ENCODE results near the gene PTPRZ1. TPM values are rescaled to one million over a fixed set of nuclear protein-coding genes. Genes with fewer than 3 reads are reported as not detected.

Gene PTPRZ1
- total RNA-seq, 2 donors from 2014 or later: 5.1 to 11.7 TPM

- no peak for TF ChIP-seq CTCF (IDR thresholded peaks at IDR 0.05)
- H3K4me3 ChIP-seq: no peak overlapping the region
- no peaks in the 10 kb centered on the region for H3K27me3 ChIP-seq (replicated peaks; ENCODE audit: insufficient read depth)
- H3K9me3 ChIP-seq: no peaks in the 10 kb centered on the region
- DNase-seq (ENCODE audit: low spot score) (no peak), ATAC-seq (ENCODE audit: insufficient number of reproducible peaks, low FRiP score, low read depth) (no peak)
- no peaks in the 10 kb centered on the region for H3K36me3 ChIP-seq
- H3K4me1 ChIP-seq (ENCODE audit: control insufficient read depth in 1 of 2, low read depth in 2 of 2): no peaks in the 10 kb centered on the region
- no peak overlapping the region for H3K27ac ChIP-seq
These were observed 165.2 kb downstream of the PTPRZ1 start for GRCh38 chr7:122038134-122038533.

GRCh38 chr7:122038904-122039303, 165.9 kb downstream of the PTPRZ1 start:
- no peaks in the 10 kb centered on the region for H3K4me1 ChIP-seq (ENCODE audit: control insufficient read depth in 1 of 2, low read depth in 2 of 2)
- DNase-seq (ENCODE audit: low spot score) (no peak), ATAC-seq (ENCODE audit: insufficient number of reproducible peaks, low FRiP score, low read depth) (no peak)
- no peak overlapping the region for H3K27ac ChIP-seq
- TF ChIP-seq CTCF (IDR thresholded peaks at IDR 0.05): no peak
- no peaks in the 10 kb centered on the region for H3K36me3 ChIP-seq
- H3K9me3 ChIP-seq: no peaks in the 10 kb centered on the region
- H3K27me3 ChIP-seq (replicated peaks; ENCODE audit: insufficient read depth): no peaks in the 10 kb centered on the region
- no peak overlapping the region for H3K4me3 ChIP-seq

GRCh38 chr7:122040147-122040546, 167.2 kb downstream of the PTPRZ1 start:
- Histone ChIP-seq H3K9me3 (no peaks in the 10 kb centered on the region), H3K36me3 (no peaks in the 10 kb centered on the region), H3K4me3 (no peak overlapping the region), H3K27ac (no peak overlapping the region), H3K27me3 (replicated peaks; ENCODE audit: insufficient read depth) (no peaks in the 10 kb centered on the region), H3K4me1 (ENCODE audit: control insufficient read depth in 1 of 2, low read depth in 2 of 2) (no peaks in the 10 kb centered on the region)
- ATAC-seq (ENCODE audit: insufficient number of reproducible peaks, low FRiP score, low read depth) (no peak), DNase-seq (ENCODE audit: low spot score) (no peak)
- TF ChIP-seq CTCF (IDR thresholded peaks at IDR 0.05): no peak

- DNase-seq (ENCODE audit: low spot score) (no peak), ATAC-seq (ENCODE audit: insufficient number of reproducible peaks, low FRiP score, low read depth) (no peak)
- no peak overlapping the region for H3K4me3 ChIP-seq
- H3K9me3 ChIP-seq: no peaks in the 10 kb centered on the region
- H3K4me1 ChIP-seq (ENCODE audit: control insufficient read depth in 1 of 2, low read depth in 2 of 2): no peaks in the 10 kb centered on the region
- no peak overlapping the region for H3K27ac ChIP-seq
- H3K36me3 ChIP-seq: no peaks in the 10 kb centered on the region
- no peak for TF ChIP-seq CTCF (IDR thresholded peaks at IDR 0.05)
- H3K27me3 ChIP-seq (replicated peaks; ENCODE audit: insufficient read depth): no peaks in the 10 kb centered on the region
These were observed 173.4 kb downstream of the PTPRZ1 start for GRCh38 chr7:122046402-122046801.

GRCh38 chr7:122054393-122054792, 181.4 kb downstream of the PTPRZ1 start:
- Histone ChIP-seq H3K4me3 (no peak overlapping the region), H3K36me3 (no peaks in the 10 kb centered on the region), H3K9me3 (no peaks in the 10 kb centered on the region), H3K27ac (no peak overlapping the region), H3K4me1 (ENCODE audit: control insufficient read depth in 1 of 2, low read depth in 2 of 2) (no peaks in the 10 kb centered on the region), H3K27me3 (replicated peaks; ENCODE audit: insufficient read depth) (no peaks in the 10 kb centered on the region)
- ATAC-seq (ENCODE audit: insufficient number of reproducible peaks, low FRiP score, low read depth) (no peak), DNase-seq (ENCODE audit: low spot score) (no peak)
- no peak for TF ChIP-seq CTCF (IDR thresholded peaks at IDR 0.05)

Measured in thoracic aorta (tissue), 2 donors.